Activated B cell treated with CpG ODN at 0.5 μM for 24 hours (primary cell): ENCODE results near the gene CTBP2. TPM values are rescaled to one million over a fixed set of nuclear protein-coding genes. Genes with fewer than 3 reads are reported as not detected.

Experiments
- ATAC-seq: fragments of 200-7000 bp; cut with Tn5 transposase; one replicate; pipeline ENCODE4 v1.10.0; 2021; ENCODE audit warnings: low read depth, mild to moderate bottlenecking, moderate library complexity
- CTCF ChIA-PET: fragments of 350-600 bp; sonication (Branson Sonifier 250); formaldehyde crosslinking; loops from one replicate; lab custom pipeline; 2021; ENCODE audit warnings: antibody characterized with exemption; lab: Charles Lee
- POLR2A ChIA-PET: fragments of 350-600 bp; sonication (Branson Sonifier 250); formaldehyde crosslinking; loops from one replicate; lab custom pipeline; 2021; ENCODE audit warnings: antibody characterized with exemption; lab: Charles Lee
- DNase-seq: peaks from one replicate; pipeline ENCODE4 v3.0.0; 2022
- H3K27ac Mint-ChIP-seq: one replicate; pipeline ENCODE4 v1.8.0; 2020; ENCODE audit warnings: mixed read lengths
- H3K27me3 Mint-ChIP-seq: one replicate; pipeline ENCODE4 v1.8.0; 2021; ENCODE audit warnings: mixed read lengths
- H3K36me3 Mint-ChIP-seq: one replicate; pipeline ENCODE4 v1.8.0; 2021; ENCODE audit warnings: low read depth, mixed read lengths
- H3K4me1 Mint-ChIP-seq: one replicate; pipeline ENCODE4 v1.8.0; 2021; ENCODE audit warnings: mixed read lengths
- H3K4me3 Mint-ChIP-seq: one replicate; pipeline ENCODE4 v1.8.0; 2020; ENCODE audit warnings: mild to moderate bottlenecking, mixed read lengths
- H3K9me3 Mint-ChIP-seq: one replicate; pipeline ENCODE4 v1.8.0; 2020; ENCODE audit warnings: mixed read lengths
- intact Hi-C: fragments of 100-400 bp; cut with micrococcal nuclease; formaldehyde crosslinking; loops from one replicate; pipeline ENCODE4 v1.15.1; 2024
- total RNA-seq: library from RNA; stranded (reverse); gene quantifications from 2 replicates; pipeline ENCODE4 v1.2.3, GENCODE V29; 2022
- TF ChIP-seq, protein P1 (sequence below): fragments of 200-600 bp; IDR thresholded peaks from one replicate; pipeline ENCODE4 v1.8.0; 2022; ENCODE audit warnings: antibody characterized with exemption, mild to moderate bottlenecking

The CTBP2 gene
- total RNA-seq, 1 donor from 2014 or later, result 0.42 TPM

DNA sequence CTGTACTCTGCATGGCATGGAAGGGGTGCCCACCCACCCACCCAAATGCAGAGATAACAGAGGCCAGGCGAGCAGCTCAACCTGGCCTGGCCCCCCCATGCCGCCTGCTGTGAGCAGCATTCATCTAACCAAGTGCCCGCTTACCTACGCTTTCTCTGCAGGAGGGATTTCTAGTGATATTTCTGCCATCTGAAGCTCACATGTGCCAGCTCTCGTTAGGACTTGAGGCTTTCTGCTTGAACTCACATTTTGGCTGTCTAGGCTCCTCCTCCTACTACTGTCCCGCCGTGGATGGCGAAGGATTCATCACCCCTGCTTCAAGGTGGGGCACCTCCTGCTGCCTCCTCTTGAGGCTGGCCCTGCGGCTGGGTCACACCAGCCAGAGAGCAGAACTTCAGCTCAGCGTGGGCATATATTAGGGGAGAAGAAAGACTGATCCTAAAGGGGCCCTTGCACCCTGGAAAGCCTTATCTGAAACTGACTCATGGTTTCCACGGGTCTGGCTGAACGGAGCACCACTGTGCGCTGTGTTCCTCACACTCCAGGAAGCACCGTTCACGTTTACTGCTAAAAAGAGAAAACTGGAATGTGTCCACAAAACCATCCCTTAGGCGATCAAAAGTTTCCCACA is 45.5 kb downstream of the CTBP2 start:
- Mint-ChIP-seq H3K27me3 (peaks cover 4% of the 10 kb centered on the region), H3K36me3 (no peaks in the 10 kb centered on the region), H3K4me3 (no peak overlapping the region), H3K9me3 (no peaks in the 10 kb centered on the region), H3K4me1 (no peaks in the 10 kb centered on the region), H3K27ac (no peak overlapping the region)
- TF ChIP-seq, protein P1, sequence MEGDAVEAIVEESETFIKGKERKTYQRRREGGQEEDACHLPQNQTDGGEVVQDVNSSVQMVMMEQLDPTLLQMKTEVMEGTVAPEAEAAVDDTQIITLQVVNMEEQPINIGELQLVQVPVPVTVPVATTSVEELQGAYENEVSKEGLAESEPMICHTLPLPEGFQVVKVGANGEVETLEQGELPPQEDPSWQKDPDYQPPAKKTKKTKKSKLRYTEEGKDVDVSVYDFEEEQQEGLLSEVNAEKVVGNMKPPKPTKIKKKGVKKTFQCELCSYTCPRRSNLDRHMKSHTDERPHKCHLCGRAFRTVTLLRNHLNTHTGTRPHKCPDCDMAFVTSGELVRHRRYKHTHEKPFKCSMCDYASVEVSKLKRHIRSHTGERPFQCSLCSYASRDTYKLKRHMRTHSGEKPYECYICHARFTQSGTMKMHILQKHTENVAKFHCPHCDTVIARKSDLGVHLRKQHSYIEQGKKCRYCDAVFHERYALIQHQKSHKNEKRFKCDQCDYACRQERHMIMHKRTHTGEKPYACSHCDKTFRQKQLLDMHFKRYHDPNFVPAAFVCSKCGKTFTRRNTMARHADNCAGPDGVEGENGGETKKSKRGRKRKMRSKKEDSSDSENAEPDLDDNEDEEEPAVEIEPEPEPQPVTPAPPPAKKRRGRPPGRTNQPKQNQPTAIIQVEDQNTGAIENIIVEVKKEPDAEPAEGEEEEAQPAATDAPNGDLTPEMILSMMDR, result no peak
- no peak for DNase-seq
- intact Hi-C loops, result no loop called here
- ChIA-PET CTCF (no interaction called here), POLR2A (no interaction called here)
- no peak for ATAC-seq

GRCh38 chr10:125113691-125114371 is 46.5 kb downstream of the CTBP2 start:
- Mint-ChIP-seq H3K9me3 (no peaks in the 10 kb centered on the region), H3K27me3 (peaks cover 3% of the 10 kb centered on the region), H3K36me3 (no peaks in the 10 kb centered on the region), H3K27ac (no peak overlapping the region), H3K4me3 (no peak overlapping the region), H3K4me1 (no peaks in the 10 kb centered on the region)
- intact Hi-C loops, result no loop called here
- TF ChIP-seq, protein P1, result no peak
- ATAC-seq (no peak), DNase-seq (no peak)
- POLR2A ChIA-PET, result no interaction called here
- CTCF ChIA-PET, result no interaction called here

DNA sequence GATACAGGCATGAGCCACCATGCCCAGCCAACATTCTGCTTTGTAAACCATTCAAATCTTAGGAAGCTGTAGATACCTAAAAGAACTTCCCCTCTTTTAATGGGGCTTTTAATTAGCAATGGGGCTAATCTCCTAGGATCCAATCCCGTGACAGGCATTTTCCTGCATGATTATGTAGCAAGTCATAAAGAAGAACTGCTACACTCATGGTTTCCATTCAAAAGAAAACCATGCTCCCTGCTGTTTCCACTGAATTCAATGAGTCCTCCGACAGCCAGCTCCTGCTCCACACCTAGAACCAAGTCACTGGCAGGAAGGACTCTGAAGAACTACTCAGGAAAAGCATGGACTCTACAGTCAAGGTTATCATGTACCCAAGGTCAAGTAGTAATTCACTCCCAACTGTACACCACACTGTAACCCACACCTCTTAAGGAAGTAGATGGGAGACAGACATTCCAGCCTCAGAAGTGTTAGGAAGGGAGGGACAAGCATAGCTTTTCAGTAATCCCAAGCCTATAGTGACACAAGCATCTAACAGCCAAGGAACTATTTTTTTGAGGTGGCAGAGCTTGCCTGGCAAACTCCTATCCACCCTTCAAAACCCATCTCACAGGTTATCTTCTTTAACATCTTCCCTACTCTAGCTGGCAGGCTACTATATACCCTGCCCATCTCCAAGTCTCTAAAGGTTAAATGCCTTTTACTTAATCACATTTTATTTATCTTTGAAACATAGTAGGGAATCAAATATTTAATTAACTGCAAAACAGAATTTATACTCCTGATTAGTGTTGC is 47.5 kb downstream of the CTBP2 start:
- H3K36me3 Mint-ChIP-seq, result no peaks in the 10 kb centered on the region
- ChIA-PET POLR2A (no interaction called here), CTCF (no interaction called here)
- H3K4me1 Mint-ChIP-seq, result no peaks in the 10 kb centered on the region
- no peak overlapping the region for H3K4me3 Mint-ChIP-seq
- TF ChIP-seq, protein P1, result no peak
- H3K27me3 Mint-ChIP-seq, result no peaks in the 10 kb centered on the region
- H3K9me3 Mint-ChIP-seq, result peaks cover 2% of the 10 kb centered on the region
- no peak for DNase-seq
- ATAC-seq, result no peak
- H3K27ac Mint-ChIP-seq, result no peak overlapping the region
- intact Hi-C loops, result no loop called here

- intact Hi-C loops, result no loop called here
- ChIA-PET CTCF (no interaction called here), POLR2A (no interaction called here)
- no peaks in the 10 kb centered on the region for H3K36me3 Mint-ChIP-seq
- DNase-seq, result no peak
- H3K27ac Mint-ChIP-seq, result no peak overlapping the region
- TF ChIP-seq, protein P1, result no peak
- peaks cover 6% of the 10 kb centered on the region for H3K9me3 Mint-ChIP-seq
- ATAC-seq, result no peak
- no peak overlapping the region for H3K4me3 Mint-ChIP-seq
- H3K4me1 Mint-ChIP-seq, result no peaks in the 10 kb centered on the region
- H3K27me3 Mint-ChIP-seq, result peaks cover 5% of the 10 kb centered on the region
These were observed 49.1 kb downstream of the CTBP2 start for GRCh38 chr10:125111118-125111727.
